ENCODE measurements around the gene TRAF3IP3.

- TF ChIP-seq REST (IDR thresholded peaks at IDR 0.05; ENCODE audit: low read depth) (no peak), EP300 (IDR thresholded peaks at IDR 0.05; ENCODE audit: borderline replicate concordance) (no peak), MAX (IDR thresholded peaks at IDR 0.05) (no peak), TAF1 (IDR thresholded peaks at IDR 0.05; ENCODE audit: low read depth) (no peak), CEBPB (IDR thresholded peaks at IDR 0.05) (no peak), NFIC (IDR thresholded peaks at IDR 0.05) (no peak), EGR1 (IDR thresholded peaks at IDR 0.05) (no peak), CREB1 (IDR thresholded peaks at IDR 0.05; ENCODE audit: low read depth) (no peak), TCF12 (IDR thresholded peaks at IDR 0.05; ENCODE audit: low read depth) (no peak), USF1 (IDR thresholded peaks at IDR 0.05) (no peak)
These were observed 16.3 kb downstream of the TRAF3IP3 start for GRCh38 chr1:209772126-209772525.
